HG03565 (cell line): ENCODE results near the gene CD28.
"Not testable (repeated sequence)": the region's sequence is repeated elsewhere in the genome, so short reads cannot be mapped to it uniquely, and the experiment has no call there.

Experiments used
- ATAC-seq: cut with Tn5 transposase; IDR thresholded peaks from one replicate; pipeline ENCODE4 v1.9.1; 2021; ENCODE audit warnings: mild to moderate bottlenecking, moderate library complexity; ENCODE audit not compliant: unreplicated experiment

CD28 gene

GRCh38 chr2:203743441-203743981, 37.1 kb downstream of the CD28 start:
- no peak for ATAC-seq

- no peak for ATAC-seq
Measured at GRCh38 chr2:203744091-203744490, 37.7 kb downstream of the CD28 start.

GRCh38 chr2:203745267-203745666, 38.8 kb downstream of the CD28 start:
- no peak for ATAC-seq

- ATAC-seq = no peak
Measured at GRCh38 chr2:203748331-203749126, 42.1 kb downstream of the CD28 start.

- no peak for ATAC-seq
Measured at GRCh38 chr2:203750346-203751068, 44.1 kb downstream of the CD28 start.

- no peak for ATAC-seq
Measured at GRCh38 chr2:203751685-203752271, 45.3 kb downstream of the CD28 start.

- ATAC-seq = no peak
Measured at GRCh38 chr2:203756161-203756560, 49.7 kb downstream of the CD28 start.

GRCh38 chr2:203758841-203759689, 52.6 kb downstream of the CD28 start:
- no peak for ATAC-seq

GRCh38 chr2:203759690-203760365, 53.4 kb downstream of the CD28 start:
- no peak for ATAC-seq

GRCh38 chr2:203761121-203761520, 54.7 kb downstream of the CD28 start:
- no peak for ATAC-seq

GRCh38 chr2:203763241-203763937, 57.0 kb downstream of the CD28 start:
- no peak for ATAC-seq

GRCh38 chr2:203763938-203764664, 57.7 kb downstream of the CD28 start:
- no peak for ATAC-seq

- no peak for ATAC-seq
Measured at GRCh38 chr2:203772456-203773165, 66.2 kb downstream of the CD28 start.

- no peak for ATAC-seq
Measured at GRCh38 chr2:203774760-203775159, 68.3 kb downstream of the CD28 start.

- ATAC-seq = no peak
Measured at GRCh38 chr2:203775684-203776083, 69.2 kb downstream of the CD28 start.

- no peak for ATAC-seq
Measured at GRCh38 chr2:203777030-203777429, 70.6 kb downstream of the CD28 start.

- not testable (repeated sequence) for ATAC-seq
Measured at GRCh38 chr2:203779477-203780073, 73.1 kb downstream of the CD28 start.

- no peak for ATAC-seq
Measured at GRCh38 chr2:203780231-203780630, 73.8 kb downstream of the CD28 start.
